GM12865 (cell line): ENCODE results near the gene SRSF7.
"Not testable (repeated sequence)": the region's sequence is repeated elsewhere in the genome, so short reads cannot be mapped to it uniquely, and the experiment has no call there.

Source experiments
- DNase-seq: peaks from one replicate; pipeline ENCODE4 v3.0.0; 2010; ENCODE audit warnings: low read depth
- H3K4me3 ChIP-seq: 2 replicates; pipeline ENCODE4 v1.5.1; 2011; ENCODE audit warnings: mild to moderate bottlenecking, low read depth, low read length, control low read depth
- TF ChIP-seq, protein P1 (sequence below): IDR thresholded peaks from 2 replicates; pipeline ENCODE4 v1.5.1; 2011; ENCODE audit warnings: low read length, control low read depth, low read depth, inconsistent platforms; ENCODE audit not compliant: insufficient read depth; ENCODE audit errors: missing control alignments

SRSF7 gene

DNA sequence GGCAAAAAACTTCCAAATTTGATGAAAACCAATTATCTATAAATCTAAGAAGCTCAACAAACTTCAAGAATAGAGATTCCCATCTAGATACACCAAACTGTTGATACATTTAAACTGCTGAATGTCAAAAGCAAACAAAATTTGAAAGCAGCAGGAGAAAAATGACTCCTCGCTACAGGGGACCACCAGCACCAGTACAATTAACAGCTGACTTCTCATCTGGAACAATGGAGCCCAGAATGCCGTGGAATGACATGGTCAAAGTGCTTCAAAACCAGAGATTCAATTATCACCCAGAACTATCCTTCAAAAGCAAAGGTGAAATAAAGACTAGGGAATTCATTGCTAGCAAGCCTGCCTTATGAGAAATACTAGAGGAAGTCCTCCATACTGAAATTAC, 11.6 kb downstream of the SRSF7 start:
- no peak for DNase-seq
- TF ChIP-seq, protein P1, sequence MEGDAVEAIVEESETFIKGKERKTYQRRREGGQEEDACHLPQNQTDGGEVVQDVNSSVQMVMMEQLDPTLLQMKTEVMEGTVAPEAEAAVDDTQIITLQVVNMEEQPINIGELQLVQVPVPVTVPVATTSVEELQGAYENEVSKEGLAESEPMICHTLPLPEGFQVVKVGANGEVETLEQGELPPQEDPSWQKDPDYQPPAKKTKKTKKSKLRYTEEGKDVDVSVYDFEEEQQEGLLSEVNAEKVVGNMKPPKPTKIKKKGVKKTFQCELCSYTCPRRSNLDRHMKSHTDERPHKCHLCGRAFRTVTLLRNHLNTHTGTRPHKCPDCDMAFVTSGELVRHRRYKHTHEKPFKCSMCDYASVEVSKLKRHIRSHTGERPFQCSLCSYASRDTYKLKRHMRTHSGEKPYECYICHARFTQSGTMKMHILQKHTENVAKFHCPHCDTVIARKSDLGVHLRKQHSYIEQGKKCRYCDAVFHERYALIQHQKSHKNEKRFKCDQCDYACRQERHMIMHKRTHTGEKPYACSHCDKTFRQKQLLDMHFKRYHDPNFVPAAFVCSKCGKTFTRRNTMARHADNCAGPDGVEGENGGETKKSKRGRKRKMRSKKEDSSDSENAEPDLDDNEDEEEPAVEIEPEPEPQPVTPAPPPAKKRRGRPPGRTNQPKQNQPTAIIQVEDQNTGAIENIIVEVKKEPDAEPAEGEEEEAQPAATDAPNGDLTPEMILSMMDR, result no peak
- H3K4me3 ChIP-seq, result no peak overlapping the region

DNA sequence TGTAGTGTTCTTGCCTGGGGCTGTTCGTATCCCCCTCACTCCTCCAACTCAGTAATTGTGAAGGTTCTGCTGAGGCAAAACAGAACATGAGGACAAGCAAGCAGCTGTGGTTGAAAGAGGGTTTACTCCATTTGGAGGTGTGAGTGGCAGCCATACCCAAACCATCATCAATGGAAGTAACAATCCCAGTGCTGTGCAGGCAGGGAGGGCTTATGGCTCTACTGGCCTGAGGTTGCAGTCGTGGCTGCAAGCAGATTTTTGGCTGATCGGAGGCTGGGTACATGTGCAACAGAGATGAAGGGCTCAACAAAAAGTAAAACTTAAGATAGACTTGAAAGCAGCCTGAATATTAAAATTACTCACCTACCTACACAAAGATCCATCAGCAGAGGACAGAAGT, 13.2 kb downstream of the SRSF7 start:
- no peak for DNase-seq
- TF ChIP-seq, protein P1, result no peak
- H3K4me3 ChIP-seq, result no peak overlapping the region

GRCh38 chr2:38737000-38737698, 14.0 kb downstream of the SRSF7 start:
- DNase-seq, H3K4me3 ChIP-seq: not testable (repeated sequence)

GRCh38 chr2:38735999-38736320, 15.2 kb downstream of the SRSF7 start:
- no peak overlapping the region for H3K4me3 ChIP-seq
- TF ChIP-seq, protein P1, result no peak
- DNase-seq, result no peak

GRCh38 chr2:38734299-38735058, 16.7 kb downstream of the SRSF7 start:
- no peak overlapping the region for H3K4me3 ChIP-seq
- TF ChIP-seq, protein P1, result no peak
- no peak for DNase-seq

DNA sequence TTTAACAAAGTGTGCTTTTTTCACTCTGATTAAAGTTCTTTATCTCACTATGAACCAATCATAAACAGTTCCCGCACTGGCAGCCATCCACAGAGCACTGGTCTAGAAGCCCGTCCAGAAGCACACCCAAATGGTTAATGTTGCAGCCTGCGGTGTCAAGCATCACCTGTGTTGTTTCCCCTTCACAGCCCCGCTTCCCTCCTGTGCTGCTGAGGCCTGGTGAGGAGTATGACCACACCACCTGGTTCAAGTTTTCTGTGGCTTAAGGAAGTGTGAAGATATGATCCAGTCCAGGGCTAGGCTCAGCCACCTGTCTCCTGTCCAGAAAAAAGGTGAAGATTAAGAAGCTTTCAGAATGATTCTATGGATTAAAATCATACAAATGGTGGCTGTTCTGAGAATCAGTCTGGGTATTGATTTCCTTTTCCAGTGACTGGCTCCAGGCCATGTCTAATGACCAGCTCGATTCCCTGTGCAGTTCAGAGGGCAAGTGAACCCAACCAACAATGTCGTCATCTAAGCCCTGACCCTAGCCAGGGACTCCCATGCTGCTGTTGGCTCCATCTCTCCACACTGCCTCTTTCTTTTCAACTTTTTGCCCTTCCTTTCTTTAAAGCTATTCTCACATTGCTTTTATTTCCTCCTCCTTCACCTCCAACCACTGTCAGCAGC, 17.7 kb downstream of the SRSF7 start:
- TF ChIP-seq, protein P1, result no peak
- no peak overlapping the region for H3K4me3 ChIP-seq
- DNase-seq, result no peak

DNA sequence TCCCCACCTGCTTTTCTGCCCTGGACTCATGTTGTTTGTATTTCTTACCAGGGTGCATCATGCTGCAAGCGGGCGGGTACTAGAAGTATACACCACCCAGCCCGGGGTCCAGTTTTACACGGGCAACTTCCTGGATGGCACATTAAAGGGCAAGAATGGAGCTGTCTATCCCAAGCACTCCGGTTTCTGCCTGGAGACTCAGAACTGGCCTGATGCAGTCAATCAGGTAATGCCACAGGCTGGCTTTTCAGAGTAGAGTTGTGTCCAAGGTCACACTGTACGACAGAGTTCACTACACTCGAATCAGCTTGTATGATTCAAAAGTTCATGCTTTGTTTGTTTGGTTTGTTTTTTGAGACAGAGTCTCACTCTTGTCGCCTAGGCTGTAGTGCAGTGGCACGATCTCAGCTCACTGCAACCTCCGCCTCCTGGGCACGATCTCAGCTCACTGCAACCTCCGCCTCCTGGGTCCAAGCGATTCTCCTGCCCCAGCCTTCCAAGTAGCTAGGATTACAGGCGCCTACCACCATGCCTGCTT, 19.4 kb downstream of the SRSF7 start:
- no peak overlapping the region for H3K4me3 ChIP-seq
- no peak for DNase-seq
- TF ChIP-seq, protein P1, result no peak
